Esophagus muscularis mucosa (tissue), 4 donors: ENCODE data around the gene MSL1. TPM values are rescaled to one million over a fixed set of nuclear protein-coding genes. Genes with fewer than 3 reads are reported as not detected.
"Not testable (repeated sequence)": the region's sequence is repeated elsewhere in the genome, so short reads cannot be mapped to it uniquely, and the experiment has no call there.

ENCODE experiments used
- DNase-seq: peaks from one replicate; pipeline ENCODE4 v3.0.0-alpha.2; 2017; ENCODE audit errors: extremely low spot score
- H3K27ac ChIP-seq, 4 donors: fragments of 200-600 bp; sonication (generic); replicated peaks in 1 of 4; 1 replicate in 3 of 4; 2 replicates in 1 of 4; pipeline ENCODE4 v1.5.1; 2016 to 2019; ENCODE audit warnings: mild to moderate bottlenecking in 1 of 4
- H3K27me3 ChIP-seq, 4 donors: fragments of 200-600 bp; sonication (generic); one replicate each; pipeline versions ENCODE4 v1.5.1 to v1.6.0; 2016 to 2019
- H3K36me3 ChIP-seq, 4 donors: fragments of 200-600 bp; sonication (generic); one replicate each; pipeline ENCODE4 v1.5.1; 2016 to 2019
- H3K4me1 ChIP-seq, 4 donors: fragments of 200-600 bp; sonication (generic); one replicate each; pipeline ENCODE4 v1.5.1; 2016 to 2019
- H3K4me3 ChIP-seq, 4 donors: fragments of 200-600 bp; sonication (generic); 1 replicate in 2 of 4; 2 replicates in 2 of 4; pipeline ENCODE4 v1.5.1; 2016 to 2019; ENCODE audit warnings: mild to moderate bottlenecking in 4 of 4, moderate library complexity in 1 of 4
- H3K9me3 ChIP-seq, 4 donors: fragments of 200-600 bp; sonication (generic); 1 replicate in 3 of 4; 2 replicates in 1 of 4; pipeline ENCODE4 v1.5.1; 2016 to 2019
- CTCF ChIP-seq, 3 experiments: fragments of 200-600 bp in 2 of 3; fragments of 450-650 bp in 1 of 3; sonication (generic) in 2 of 3; IDR thresholded peaks; one replicate each; pipeline ENCODE4 v1.5.1; 2017 to 2019; ENCODE audit warnings: antibody characterized with exemption in 3 of 3, mild to moderate bottlenecking in 2 of 3, moderate library complexity in 1 of 3
- EP300 ChIP-seq: sonication (generic); formaldehyde crosslinking; IDR thresholded peaks from one replicate; pipeline ENCODE4 v1.6.1; 2017; ENCODE audit warnings: antibody characterized with exemption
- POLR2A ChIP-seq: fragments of 450-650 bp; IDR thresholded peaks from one replicate; pipeline ENCODE4 v1.6.1; 2017; ENCODE audit warnings: antibody characterized with exemption, moderate library complexity, mild to moderate bottlenecking, low read depth
- POLR2AphosphoS5 ChIP-seq, 2 donors: sonication (generic); formaldehyde crosslinking; IDR thresholded peaks; one replicate each; pipeline ENCODE4 v1.6.1; 2017; ENCODE audit warnings: antibody characterized with exemption in 2 of 2
- WGBS: methylation state at CpG from one replicate; pipeline ENCODE4 v1.1.5; 2018; 5-methylcytosine and 5-hydroxymethylcytosine counted together
- intact Hi-C: fragments of 100-400 bp; cut with DNase I; formaldehyde crosslinking; loops from one replicate; pipeline ENCODE4 v1.15.1; 2023
- total RNA-seq, 4 donors: library from RNA; depleted of rRNA; stranded (reverse); fragments of >200 nt; gene quantifications; one replicate each; pipeline versions ENCODE4 v1.1.0 to v1.2.1, GENCODE V29; 2016

MSL1 gene
- total RNA-seq, 4 donors from 2014 or later = 64.1 to 86.8 (median 72.2) TPM

- no peak for DNase-seq
- peaks cover 21 to 61% (median 50%) of the 10 kb centered on the region in 4 donors for H3K36me3 ChIP-seq
- peaks cover 23 to 47% (median 43%) of the 10 kb centered on the region in 4 donors for H3K4me1 ChIP-seq
- no peaks in the 10 kb centered on the region for H3K9me3 ChIP-seq
- intact Hi-C loops = loop anchor here (2.0 kb wide), 1 partner anchor 27 kb away; no protein-coding TSS in a partner anchor
- no peak for TF ChIP-seq EP300
- no peak for TF ChIP-seq POLR2AphosphoS5 (IDR thresholded peaks at IDR 0.05)
- TF ChIP-seq CTCF (IDR thresholded peaks at IDR 0.05) = no peak
- no peak for TF ChIP-seq POLR2A
- peak overlapping the region; percentile 97 to 99 (median 98) for H3K27ac ChIP-seq
- H3K27me3 ChIP-seq = no peaks in the 10 kb centered on the region
- peak overlapping the region; percentile 74 to 94 (median 88) for H3K4me3 ChIP-seq
- WGBS = 15% methylated on average over 13 of the region's 14 CpGs
These were observed 17.8 kb downstream of the MSL1 start for GRCh38 chr17:40139566-40140058.

GRCh38 chr17:40143166-40143565 is 21.4 kb downstream of the MSL1 start:
- H3K9me3 ChIP-seq, H3K27me3 ChIP-seq, intact Hi-C loops, H3K4me3 ChIP-seq, DNase-seq, H3K27ac ChIP-seq: not testable (repeated sequence)
- peaks cover 7 to 64% (median 53%) of the 10 kb centered on the region in 4 donors for H3K36me3 ChIP-seq
- peaks cover 27 to 60% (median 58%) of the 10 kb centered on the region in 4 donors for H3K4me1 ChIP-seq
- 93% methylated on average over 3 of the region's 3 CpGs for WGBS

- Histone ChIP-seq H3K27ac (no peak overlapping the region), H3K27me3 (no peaks in the 10 kb centered on the region), H3K4me1 (peaks cover 18 to 59% (median 58%) of the 10 kb centered on the region in 4 donors), H3K36me3 (peaks cover 17 to 85% (median 68%) of the 10 kb centered on the region in 4 donors), H3K4me3 (no peak overlapping the region), H3K9me3 (no peaks in the 10 kb centered on the region)
- TF ChIP-seq CTCF (IDR thresholded peaks at IDR 0.05) (no peak), POLR2AphosphoS5 (IDR thresholded peaks at IDR 0.05) (no peak), EP300 (no peak), POLR2A (no peak)
- WGBS = 89% methylated on average over 3 of the region's 3 CpGs
- no peak for DNase-seq
- intact Hi-C loops = no loop called here
These were observed 23.7 kb downstream of the MSL1 start for GRCh38 chr17:40145476-40145875.

GRCh38 chr17:40148527-40148926 is 26.8 kb downstream of the MSL1 start:
- H3K36me3 ChIP-seq = peaks cover 17 to 92% (median 73%) of the 10 kb centered on the region in 4 donors
- no peak for DNase-seq
- H3K27ac ChIP-seq = no peak overlapping the region
- 87% methylated on average over 3 of the region's 3 CpGs for WGBS
- TF ChIP-seq POLR2AphosphoS5 (IDR thresholded peaks at IDR 0.05) (no peak), POLR2A (no peak), EP300 (no peak), CTCF (IDR thresholded peaks at IDR 0.05) (no peak)
- no peak overlapping the region for H3K4me3 ChIP-seq
- intact Hi-C loops = no loop called here
- H3K4me1 ChIP-seq = peaks cover 4 to 62% (median 46%) of the 10 kb centered on the region in 4 donors
- H3K27me3 ChIP-seq = no peaks in the 10 kb centered on the region
- no peaks in the 10 kb centered on the region for H3K9me3 ChIP-seq

GRCh38 chr17:40150276-40150675 is 28.5 kb downstream of the MSL1 start:
- H3K9me3 ChIP-seq = no peaks in the 10 kb centered on the region
- H3K4me3 ChIP-seq = no peak overlapping the region
- H3K4me1 ChIP-seq = peaks cover 7 to 72% (median 46%) of the 10 kb centered on the region in 4 donors
- WGBS = 64% methylated on average over 4 of the region's 4 CpGs
- TF ChIP-seq POLR2AphosphoS5 (IDR thresholded peaks at IDR 0.05) (no peak), CTCF (IDR thresholded peaks at IDR 0.05) (no peak)
- peaks cover 13 to 92% (median 72%) of the 10 kb centered on the region in 4 donors for H3K36me3 ChIP-seq
- no peak overlapping the region for H3K27ac ChIP-seq
- H3K27me3 ChIP-seq = no peaks in the 10 kb centered on the region
- DNase-seq = no peak
- intact Hi-C loops = no loop called here
